Measurements from ENCODE around the gene PPIL3.

The PPIL3 gene

DNA sequence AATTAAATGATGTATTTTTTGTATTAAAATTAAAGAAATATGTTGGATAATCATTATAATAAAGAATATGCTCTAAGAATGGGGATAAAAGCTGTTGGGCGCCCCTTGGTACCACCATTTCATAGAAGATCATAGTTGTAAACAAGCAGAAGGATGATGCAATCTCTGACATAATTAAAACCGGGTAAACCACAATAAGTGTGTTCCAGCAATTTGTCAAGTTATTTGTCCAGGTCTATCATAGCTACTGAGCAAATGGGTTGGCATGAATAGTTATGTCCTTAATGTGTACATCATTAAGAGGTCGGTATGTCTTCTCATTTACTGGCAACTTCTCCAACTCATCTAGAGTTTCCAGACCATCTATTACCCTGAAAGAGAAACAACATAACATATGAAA, 17.7 kb downstream of the PPIL3 start:
- H3K27me3 Mint-ChIP-seq = no peaks in the 10 kb centered on the region
- H3K36me3 Mint-ChIP-seq (ENCODE audit: low read depth) = peaks cover 63% of the 10 kb centered on the region
- no peak overlapping the region for H3K27ac Mint-ChIP-seq
- peaks cover 12% of the 10 kb centered on the region for H3K4me1 Mint-ChIP-seq (ENCODE audit: low read depth)
- no peaks in the 10 kb centered on the region for H3K9me3 Mint-ChIP-seq
- DNase-seq = no peak
- no peak overlapping the region for H3K4me3 Mint-ChIP-seq

DNA sequence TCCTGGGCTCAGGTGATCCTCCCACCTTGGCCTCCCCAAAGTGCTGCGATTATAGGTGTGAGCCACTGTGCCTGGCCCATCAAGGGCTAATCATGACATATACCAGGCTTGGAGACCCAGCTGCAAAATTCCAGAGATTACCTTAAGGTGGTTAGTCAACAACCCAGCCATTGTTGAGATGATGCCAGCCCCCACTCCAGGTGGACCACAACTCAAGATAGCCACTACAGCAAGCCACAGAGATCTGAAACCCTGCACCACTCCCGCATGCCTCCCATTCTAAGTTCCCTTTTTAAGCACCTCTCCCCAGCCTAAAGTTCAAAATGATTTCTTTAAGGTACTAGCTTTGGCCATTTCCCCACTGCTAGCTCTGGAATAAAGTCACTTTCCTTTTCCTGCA, 19.9 kb downstream of the PPIL3 start:
- peak overlapping the region; percentile 47 for H3K27ac Mint-ChIP-seq
- no peak overlapping the region for H3K4me3 Mint-ChIP-seq

DNA sequence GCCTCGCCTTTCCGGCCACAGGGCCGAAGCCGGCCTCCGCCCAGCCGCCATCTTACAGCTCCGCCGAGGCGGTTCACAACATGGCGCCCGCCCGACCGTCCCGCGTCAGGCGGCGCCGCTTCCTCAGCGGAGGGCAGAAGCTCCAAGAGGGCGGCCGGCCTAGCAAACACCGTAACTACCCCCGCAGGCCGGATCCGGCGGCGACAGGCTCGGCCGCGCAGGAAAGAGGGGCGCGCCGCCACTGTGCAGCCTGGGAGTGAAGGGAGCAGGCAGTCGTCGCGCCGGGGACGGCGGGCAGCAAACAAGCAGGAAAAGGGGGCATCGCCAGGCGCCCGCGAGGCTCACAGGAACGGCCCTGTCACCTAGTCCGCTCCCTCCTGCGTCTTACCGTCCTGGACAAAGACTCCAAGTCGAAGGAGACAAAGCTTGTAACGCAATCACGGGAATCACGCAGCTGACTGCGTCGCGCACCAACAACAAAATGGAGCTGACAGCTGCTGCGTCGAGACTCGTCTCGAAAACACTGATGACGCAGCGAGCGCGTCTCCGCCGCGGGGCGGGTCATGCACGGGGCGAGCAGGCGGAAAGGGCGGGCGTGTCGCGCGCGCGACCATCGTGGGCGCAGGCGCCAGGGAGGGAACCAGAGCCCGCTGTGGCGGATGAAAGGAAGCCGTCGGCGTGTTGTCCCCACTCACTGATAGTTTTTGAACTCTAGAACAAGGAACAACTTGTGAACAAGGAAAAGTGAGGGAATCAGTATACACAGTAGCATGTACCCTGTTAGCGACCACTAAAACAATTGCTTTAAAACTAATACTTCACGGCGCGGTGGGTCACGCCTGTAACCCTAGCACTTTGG, 24.5 kb downstream of the PPIL3 start, which contains the start of gene CLK1:
Gene CLK1, minus strand, starts transcription at position 483 of the 859 bp plus-strand sequence. CDS start 2,796 bp downstream, outside the sequence.
- H3K9me3 Mint-ChIP-seq = no peaks in the 10 kb centered on the region
- H3K4me1 Mint-ChIP-seq (ENCODE audit: low read depth) = peaks cover 38% of the 10 kb centered on the region
- DNase-seq = peak; percentile 97
- H3K27ac Mint-ChIP-seq = peak within 1 kb of the TSS; percentile 98
- H3K27me3 Mint-ChIP-seq = no peaks in the 10 kb centered on the region
- peaks cover 63% of the 10 kb centered on the region for H3K36me3 Mint-ChIP-seq (ENCODE audit: low read depth)
- peak within 1 kb of the TSS; percentile 92 for H3K4me3 Mint-ChIP-seq

More for the DNA sequence above, 19.9 kb downstream of the PPIL3 start:
- Mint-ChIP-seq H3K36me3 (ENCODE audit: low read depth) (peaks cover 50% of the 10 kb centered on the region), H3K9me3 (no peaks in the 10 kb centered on the region), H3K4me1 (ENCODE audit: low read depth) (peaks cover 21% of the 10 kb centered on the region), H3K27me3 (no peaks in the 10 kb centered on the region)
- DNase-seq = no peak

GRCh38 chr2:200863782-200864175, 25.1 kb downstream of the PPIL3 start:
- DNase-seq = no peak

DNA sequence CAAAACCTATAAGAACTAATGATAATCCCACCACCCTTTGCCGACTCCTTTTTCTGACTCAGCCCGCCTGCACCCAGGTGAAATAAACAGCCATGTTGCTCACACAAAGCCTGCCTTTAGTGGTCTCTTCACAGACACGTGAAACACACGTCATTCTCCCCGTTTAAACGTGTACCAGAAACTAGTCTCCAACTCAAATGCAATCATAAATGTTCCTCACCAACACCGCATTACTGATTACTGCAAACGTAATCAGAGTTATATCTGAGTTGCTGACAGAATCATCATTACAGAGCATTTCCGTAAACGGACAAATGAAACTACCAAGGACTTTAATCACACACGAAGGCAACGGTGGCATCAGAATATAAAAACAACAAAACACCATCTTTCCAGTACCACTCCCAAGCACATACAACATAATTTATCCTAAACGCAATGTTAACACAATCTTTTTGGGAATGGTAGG, 26.3 kb downstream of the PPIL3 start:
- Mint-ChIP-seq H3K4me3 (peak overlapping the region; percentile 92), H3K27ac (peak overlapping the region; percentile 98), H3K9me3 (no peaks in the 10 kb centered on the region), H3K27me3 (no peaks in the 10 kb centered on the region), H3K4me1 (ENCODE audit: low read depth) (peaks cover 49% of the 10 kb centered on the region), H3K36me3 (ENCODE audit: low read depth) (peaks cover 72% of the 10 kb centered on the region)
- DNase-seq = peak; percentile 66

More at GRCh38 chr2:200863782-200864175, 25.1 kb downstream of the PPIL3 start:
- Mint-ChIP-seq H3K4me3 (peak overlapping the region; percentile 92), H3K9me3 (no peaks in the 10 kb centered on the region), H3K27ac (peak overlapping the region; percentile 98), H3K27me3 (no peaks in the 10 kb centered on the region), H3K4me1 (ENCODE audit: low read depth) (peaks cover 39% of the 10 kb centered on the region), H3K36me3 (ENCODE audit: low read depth) (peaks cover 64% of the 10 kb centered on the region)

DNA sequence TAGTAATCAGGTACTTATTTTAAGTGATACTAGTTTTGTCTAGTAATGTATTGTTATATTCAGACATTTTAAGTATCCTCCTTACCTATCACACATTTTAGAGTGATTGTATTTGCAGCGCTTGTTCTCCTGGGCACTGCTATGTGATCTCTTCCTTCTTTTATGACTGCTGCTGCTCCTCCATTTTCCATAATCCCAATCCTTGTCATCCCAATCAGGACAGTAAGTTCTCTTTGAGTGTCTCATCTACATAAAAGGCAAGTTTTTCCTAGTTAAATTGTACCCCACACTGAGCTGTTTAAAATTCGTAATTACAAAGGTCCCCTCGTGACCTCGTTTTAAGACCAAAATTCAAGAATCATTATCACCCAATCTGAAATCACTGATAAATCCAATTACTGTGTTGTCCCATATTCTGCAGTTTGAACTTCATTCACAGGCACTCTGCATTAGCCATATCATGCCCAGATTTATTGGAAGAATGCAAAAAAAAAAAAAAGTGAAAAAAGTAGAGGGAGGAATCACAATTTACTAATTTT, 27.2 kb downstream of the PPIL3 start:
- Mint-ChIP-seq H3K27me3 (no peaks in the 10 kb centered on the region), H3K4me1 (ENCODE audit: low read depth) (peaks cover 58% of the 10 kb centered on the region), H3K4me3 (peak overlapping the region; percentile 92), H3K27ac (peak overlapping the region; percentile 98), H3K9me3 (no peaks in the 10 kb centered on the region), H3K36me3 (ENCODE audit: low read depth) (peaks cover 81% of the 10 kb centered on the region)
- DNase-seq = no peak

DNA sequence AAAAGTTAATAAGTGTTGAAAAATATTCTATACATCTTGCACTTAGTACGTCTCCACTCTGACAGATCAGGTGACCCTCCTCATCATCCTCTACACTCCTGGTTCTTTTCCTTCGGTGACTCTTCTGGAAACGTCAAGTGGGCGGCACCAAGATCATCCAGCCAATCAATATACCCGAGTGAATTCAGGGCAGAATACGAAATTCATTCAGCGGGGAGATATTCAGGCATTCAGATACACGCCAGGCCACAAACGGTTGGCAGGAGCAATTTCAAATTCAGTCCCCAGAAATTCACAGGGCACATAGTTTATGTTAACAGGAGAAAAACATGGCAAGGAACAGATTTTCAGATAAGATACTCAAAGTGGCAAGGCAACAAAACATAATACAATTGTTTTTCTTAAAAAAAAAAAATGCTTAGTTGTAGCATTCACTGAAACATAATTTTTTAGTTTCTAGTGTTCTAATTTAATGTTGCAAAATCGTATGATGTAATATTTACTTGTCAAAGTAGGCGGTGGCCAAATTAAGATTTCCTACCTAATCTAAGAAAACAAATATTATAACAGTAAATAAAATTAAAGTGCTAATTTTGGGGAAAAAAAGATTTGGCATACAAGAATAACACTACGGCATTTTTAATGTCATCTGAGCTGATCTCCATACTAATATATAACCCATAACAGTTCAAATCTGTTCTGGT, 28.6 kb downstream of the PPIL3 start:
- peak overlapping the region; percentile 98 for H3K27ac Mint-ChIP-seq
- no peaks in the 10 kb centered on the region for H3K9me3 Mint-ChIP-seq
- peaks cover 94% of the 10 kb centered on the region for H3K36me3 Mint-ChIP-seq (ENCODE audit: low read depth)
- peak overlapping the region; percentile 92 for H3K4me3 Mint-ChIP-seq
- H3K4me1 Mint-ChIP-seq (ENCODE audit: low read depth) = peaks cover 60% of the 10 kb centered on the region
- no peak for DNase-seq
- H3K27me3 Mint-ChIP-seq = no peaks in the 10 kb centered on the region

GRCh38 chr2:200856806-200857205, 32.1 kb downstream of the PPIL3 start:
- Mint-ChIP-seq H3K9me3 (no peaks in the 10 kb centered on the region), H3K4me1 (ENCODE audit: low read depth) (peaks cover 51% of the 10 kb centered on the region), H3K27me3 (no peaks in the 10 kb centered on the region), H3K36me3 (ENCODE audit: low read depth) (peaks cover 98% of the 10 kb centered on the region), H3K4me3 (no peak overlapping the region), H3K27ac (peak overlapping the region; percentile 76)
- no peak for DNase-seq

DNA sequence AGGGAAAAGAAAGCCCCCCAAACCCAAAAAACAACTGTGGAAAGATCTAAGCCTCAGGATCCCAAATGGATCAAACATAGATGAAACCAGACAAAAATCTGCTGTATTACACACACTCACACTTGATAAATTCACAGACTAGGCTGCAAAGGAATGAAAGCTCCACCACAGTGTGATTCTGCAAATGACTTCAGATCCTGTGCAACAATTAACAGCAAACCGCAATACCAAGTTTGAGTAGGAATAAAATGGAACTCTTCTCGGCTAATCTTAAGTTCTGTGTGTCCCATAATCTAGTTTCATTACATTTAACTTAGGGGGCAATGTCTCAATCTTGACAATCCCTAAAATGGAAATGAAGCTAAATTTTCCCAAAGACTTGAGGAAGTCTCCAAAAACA, 36.3 kb downstream of the PPIL3 start:
- Mint-ChIP-seq H3K36me3 (ENCODE audit: low read depth) (peaks cover 75% of the 10 kb centered on the region), H3K27ac (peak overlapping the region; percentile 67), H3K27me3 (no peaks in the 10 kb centered on the region), H3K9me3 (no peaks in the 10 kb centered on the region), H3K4me3 (no peak overlapping the region), H3K4me1 (ENCODE audit: low read depth) (peaks cover 16% of the 10 kb centered on the region)
- no peak for DNase-seq

DNA sequence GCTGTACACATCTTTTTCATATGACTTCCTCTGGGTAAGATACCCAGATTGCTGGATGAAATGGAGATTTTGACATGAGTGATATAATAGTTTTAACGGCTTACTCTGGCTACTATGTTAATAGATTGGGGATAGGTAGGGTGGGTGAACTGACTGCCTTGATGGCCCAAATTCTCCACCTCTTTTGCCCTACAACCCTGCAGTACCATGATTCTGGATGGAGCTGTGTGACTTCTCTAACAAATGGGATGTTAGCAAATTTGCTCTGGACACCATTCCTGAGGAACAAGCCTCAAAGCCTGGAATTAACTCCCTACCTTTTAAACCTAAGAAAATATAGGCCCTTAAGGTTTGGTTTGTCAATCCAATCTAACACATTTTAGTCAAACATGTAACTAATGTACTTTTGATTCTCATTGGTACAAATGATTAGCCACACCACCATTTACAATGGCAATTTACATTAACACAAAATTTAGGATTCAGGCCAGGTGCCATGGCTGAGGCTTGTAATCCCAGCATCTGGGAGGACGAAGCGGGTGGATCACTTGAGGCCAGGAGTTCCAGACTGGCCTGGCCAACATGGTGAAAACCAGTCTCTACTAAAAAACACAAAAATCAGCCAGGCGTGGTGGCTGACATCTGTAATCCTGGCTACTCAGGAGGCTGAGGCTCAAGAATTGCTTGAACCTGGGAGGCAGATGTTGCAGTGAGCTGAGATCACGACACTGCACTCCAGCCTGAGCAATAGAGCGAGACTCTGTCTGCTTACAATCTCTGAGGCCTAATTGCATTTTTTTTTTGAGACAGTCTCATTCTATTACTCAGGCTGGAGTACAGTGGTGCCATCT, 37.3 kb downstream of the PPIL3 start:
- peaks cover 6% of the 10 kb centered on the region for H3K4me1 Mint-ChIP-seq (ENCODE audit: low read depth)
- H3K4me3 Mint-ChIP-seq = no peak overlapping the region
- no peak for DNase-seq
- peaks cover 65% of the 10 kb centered on the region for H3K36me3 Mint-ChIP-seq (ENCODE audit: low read depth)
- H3K27me3 Mint-ChIP-seq = no peaks in the 10 kb centered on the region
- no peak overlapping the region for H3K27ac Mint-ChIP-seq
- H3K9me3 Mint-ChIP-seq = no peaks in the 10 kb centered on the region

GRCh38 chr2:200850512-200851256, 38.2 kb downstream of the PPIL3 start:
- Mint-ChIP-seq H3K36me3 (ENCODE audit: low read depth) (peaks cover 57% of the 10 kb centered on the region), H3K27me3 (no peaks in the 10 kb centered on the region), H3K27ac (no peak overlapping the region), H3K4me3 (no peak overlapping the region), H3K4me1 (ENCODE audit: low read depth) (peaks cover 2% of the 10 kb centered on the region), H3K9me3 (no peaks in the 10 kb centered on the region)
- no peak for DNase-seq

- Mint-ChIP-seq H3K27me3 (no peaks in the 10 kb centered on the region), H3K9me3 (no peaks in the 10 kb centered on the region), H3K27ac (no peak overlapping the region), H3K36me3 (ENCODE audit: low read depth) (peaks cover 30% of the 10 kb centered on the region), H3K4me3 (no peak overlapping the region), H3K4me1 (ENCODE audit: low read depth) (peaks cover 2% of the 10 kb centered on the region)
- DNase-seq = no peak
Measured at GRCh38 chr2:200847939-200848338, 40.9 kb downstream of the PPIL3 start.

GRCh38 chr2:200847269-200847668, 41.6 kb downstream of the PPIL3 start:
- Mint-ChIP-seq H3K9me3 (no peaks in the 10 kb centered on the region), H3K27ac (no peak overlapping the region), H3K4me1 (ENCODE audit: low read depth) (peaks cover 2% of the 10 kb centered on the region), H3K27me3 (no peaks in the 10 kb centered on the region), H3K4me3 (no peak overlapping the region), H3K36me3 (ENCODE audit: low read depth) (peaks cover 23% of the 10 kb centered on the region)
- DNase-seq = no peak
